ENCODE data around the gene ARHGAP6.

DNA sequence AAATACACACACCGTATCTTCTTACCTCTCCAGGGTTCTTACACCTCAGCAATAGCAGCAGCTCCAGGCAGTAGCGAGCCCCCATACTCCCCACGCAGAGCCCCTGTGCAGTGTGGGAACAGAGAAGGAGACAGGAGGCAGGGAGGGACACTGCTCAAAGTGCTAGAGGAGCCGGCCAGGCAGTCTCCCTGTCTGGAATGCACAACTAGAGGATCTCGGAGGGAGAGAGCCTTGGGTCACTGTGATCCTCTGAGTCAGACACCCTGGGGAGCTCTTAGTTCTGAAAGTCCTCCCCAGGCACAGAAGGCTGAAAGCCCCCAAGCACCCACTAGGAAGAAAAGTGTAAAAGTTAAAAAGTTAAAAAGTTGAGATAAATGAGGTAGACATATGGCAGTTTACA, 356.5 kb downstream of the ARHGAP6 start:
- TF ChIP-seq YY1 (IDR thresholded peaks at IDR 0.05; ENCODE audit: low read depth) (no peak), TAF1 (IDR thresholded peaks at IDR 0.05; ENCODE audit: low read depth) (no peak)
